Stomach (tissue), 4 donors: Measurements from ENCODE around the gene WFIKKN2.

Experiments used
- CTCF ChIP-seq, 7 experiments: fragments of 450-650 bp in 4 of 7; fragments of 200-600 bp in 3 of 7; sonication (generic) in 3 of 7; IDR thresholded peaks; one replicate each; pipeline ENCODE4 v1.5.1; 2016 to 2019; ENCODE audit warnings: antibody characterized with exemption in 7 of 7, control low read depth in 2 of 7, mild to moderate bottlenecking in 1 of 7
- EP300 ChIP-seq: sonication (generic); formaldehyde crosslinking; IDR thresholded peaks from one replicate; pipeline ENCODE4 v1.6.1; 2017; ENCODE audit warnings: antibody characterized with exemption

GRCh38 chr17:50817838-50818237, 17.5 kb upstream of the WFIKKN2 start:
- TF ChIP-seq CTCF (IDR thresholded peaks at IDR 0.05) (no peak), EP300 (no peak)
